ENCODE results near the gene KRTAP19-5. TPM values are rescaled to one million over a fixed set of nuclear protein-coding genes. Genes with fewer than 3 reads are reported as not detected.

The KRTAP19-5 gene
- total RNA-seq, 4 donors from 2014 or later: not detected

DNA sequence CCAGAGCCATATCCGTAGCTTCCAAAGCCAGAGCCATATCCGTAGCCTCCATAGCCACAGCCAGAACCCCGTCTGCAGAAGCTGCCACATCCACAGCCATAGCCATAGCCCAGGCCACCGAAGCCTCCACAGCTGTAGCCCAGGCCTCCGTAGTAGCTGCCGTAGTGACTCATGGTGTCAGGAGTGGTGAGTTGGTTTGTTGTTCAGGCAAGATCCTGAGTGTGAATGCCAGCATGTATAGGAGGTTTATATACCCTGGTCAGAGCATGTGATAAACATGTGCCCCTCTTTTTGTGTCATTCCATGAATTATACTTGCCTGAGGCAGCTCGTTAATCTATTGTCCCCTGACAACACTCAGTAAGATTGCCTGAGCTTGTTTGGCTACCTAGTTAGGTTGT lies 21.8 kb downstream of the KRTAP19-5 start, which contains the start of gene KRTAP19-1:
Gene KRTAP19-1, minus strand, starts transcription at position 223 of the 400 bp plus-strand sequence. Its CDS starts 50 bp downstream, at position 173.
- intact Hi-C loops (cut with DNase I): no loop called here
- H3K27ac ChIP-seq (replicated peaks in 1 of 4): no peak within 1 kb of the TSS
- 91% methylated on average over 7 of the region's 7 CpGs for WGBS
- H3K9me3 ChIP-seq: no peaks in the 10 kb centered on the region
- no peak for DNase-seq (ENCODE audit: extremely low spot score)
- H3K4me1 ChIP-seq: peaks cover 0 to 3% (median 0%) of the 10 kb centered on the region in 4 donors
- no peaks in the 10 kb centered on the region for H3K36me3 ChIP-seq
- no peak within 1 kb of the TSS for H3K4me3 ChIP-seq
- no peaks in the 10 kb centered on the region for H3K27me3 ChIP-seq
- TF ChIP-seq POLR2A (IDR thresholded peaks at IDR 0.05; ENCODE audit: low read depth) (no peak), EP300 (IDR thresholded peaks at IDR 0.05) (no peak), POLR2AphosphoS5 (IDR thresholded peaks at IDR 0.05) (no peak)
- TF ChIP-seq, protein P1, sequence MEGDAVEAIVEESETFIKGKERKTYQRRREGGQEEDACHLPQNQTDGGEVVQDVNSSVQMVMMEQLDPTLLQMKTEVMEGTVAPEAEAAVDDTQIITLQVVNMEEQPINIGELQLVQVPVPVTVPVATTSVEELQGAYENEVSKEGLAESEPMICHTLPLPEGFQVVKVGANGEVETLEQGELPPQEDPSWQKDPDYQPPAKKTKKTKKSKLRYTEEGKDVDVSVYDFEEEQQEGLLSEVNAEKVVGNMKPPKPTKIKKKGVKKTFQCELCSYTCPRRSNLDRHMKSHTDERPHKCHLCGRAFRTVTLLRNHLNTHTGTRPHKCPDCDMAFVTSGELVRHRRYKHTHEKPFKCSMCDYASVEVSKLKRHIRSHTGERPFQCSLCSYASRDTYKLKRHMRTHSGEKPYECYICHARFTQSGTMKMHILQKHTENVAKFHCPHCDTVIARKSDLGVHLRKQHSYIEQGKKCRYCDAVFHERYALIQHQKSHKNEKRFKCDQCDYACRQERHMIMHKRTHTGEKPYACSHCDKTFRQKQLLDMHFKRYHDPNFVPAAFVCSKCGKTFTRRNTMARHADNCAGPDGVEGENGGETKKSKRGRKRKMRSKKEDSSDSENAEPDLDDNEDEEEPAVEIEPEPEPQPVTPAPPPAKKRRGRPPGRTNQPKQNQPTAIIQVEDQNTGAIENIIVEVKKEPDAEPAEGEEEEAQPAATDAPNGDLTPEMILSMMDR (IDR thresholded peaks at IDR 0.05): no peak

DNA sequence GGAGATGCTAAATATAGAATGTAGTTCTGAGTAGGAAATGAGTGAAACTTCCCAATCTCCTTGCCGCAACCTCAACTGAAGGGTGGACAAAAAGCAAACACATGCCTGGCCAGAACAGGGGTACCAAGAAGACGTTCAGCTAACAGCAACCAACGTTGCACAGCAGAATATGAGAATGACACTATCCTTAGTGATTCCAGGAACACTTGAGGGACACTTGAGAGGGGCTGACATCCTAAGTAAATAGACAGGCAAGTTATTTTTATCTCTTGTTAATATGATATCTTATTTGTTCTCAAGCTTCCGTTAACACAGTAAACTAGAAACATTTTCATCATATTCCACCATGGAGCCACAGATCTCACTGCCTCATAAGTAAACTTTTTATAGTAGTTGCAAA lies 22.7 kb downstream of the KRTAP19-5 start:
- intact Hi-C loops (cut with DNase I): no loop called here

DNA sequence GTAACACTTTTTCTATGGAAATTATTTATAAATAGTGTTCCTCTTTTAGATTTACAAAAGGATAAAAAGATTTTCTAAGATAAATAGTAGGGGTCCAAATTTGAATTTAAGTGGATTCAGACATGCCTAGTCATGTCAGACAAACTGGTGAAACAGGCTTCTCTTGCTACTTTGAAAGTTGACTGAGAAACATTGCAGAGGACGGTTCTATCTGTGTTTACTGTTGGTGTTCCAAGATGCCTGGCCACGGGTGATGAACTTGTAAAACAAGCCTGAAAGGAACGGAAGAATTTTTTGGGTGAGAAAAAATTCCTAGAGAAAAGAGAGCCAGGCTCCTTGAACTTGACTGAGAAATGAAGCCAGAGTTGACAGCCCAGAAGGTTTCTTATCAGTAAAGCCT lies 23.9 kb downstream of the KRTAP19-5 start:
- intact Hi-C loops (cut with DNase I): no loop called here
- TF ChIP-seq EP300 (IDR thresholded peaks at IDR 0.05): no peak
- TF ChIP-seq, protein P1 (IDR thresholded peaks at IDR 0.05): no peak
- TF ChIP-seq POLR2AphosphoS5 (IDR thresholded peaks at IDR 0.05): no peak
- TF ChIP-seq POLR2A (IDR thresholded peaks at IDR 0.05; ENCODE audit: low read depth): no peak
- Histone ChIP-seq H3K27me3 (no peaks in the 10 kb centered on the region), H3K4me3 (no peak overlapping the region), H3K36me3 (no peaks in the 10 kb centered on the region), H3K4me1 (peaks cover 0 to 3% (median 0%) of the 10 kb centered on the region in 4 donors), H3K9me3 (no peaks in the 10 kb centered on the region), H3K27ac (replicated peaks in 1 of 4) (no peak overlapping the region)
- DNase-seq (ENCODE audit: extremely low spot score): no peak
- WGBS: 40% methylated on average over 3 of the region's 3 CpGs

More for the DNA sequence above, 22.7 kb downstream of the KRTAP19-5 start:
- no peak for TF ChIP-seq POLR2A (IDR thresholded peaks at IDR 0.05; ENCODE audit: low read depth)
- TF ChIP-seq, protein P1 (IDR thresholded peaks at IDR 0.05): no peak
- TF ChIP-seq EP300 (IDR thresholded peaks at IDR 0.05): no peak
- no peak for TF ChIP-seq POLR2AphosphoS5 (IDR thresholded peaks at IDR 0.05)
- Histone ChIP-seq H3K4me1 (peaks cover 0 to 3% (median 0%) of the 10 kb centered on the region in 4 donors), H3K27me3 (no peaks in the 10 kb centered on the region), H3K4me3 (no peak overlapping the region), H3K27ac (replicated peaks in 1 of 4) (no peak overlapping the region), H3K36me3 (no peaks in the 10 kb centered on the region), H3K9me3 (no peaks in the 10 kb centered on the region)
- 64% methylated on average over 4 of the region's 4 CpGs for WGBS
- DNase-seq (ENCODE audit: extremely low spot score): no peak

DNA sequence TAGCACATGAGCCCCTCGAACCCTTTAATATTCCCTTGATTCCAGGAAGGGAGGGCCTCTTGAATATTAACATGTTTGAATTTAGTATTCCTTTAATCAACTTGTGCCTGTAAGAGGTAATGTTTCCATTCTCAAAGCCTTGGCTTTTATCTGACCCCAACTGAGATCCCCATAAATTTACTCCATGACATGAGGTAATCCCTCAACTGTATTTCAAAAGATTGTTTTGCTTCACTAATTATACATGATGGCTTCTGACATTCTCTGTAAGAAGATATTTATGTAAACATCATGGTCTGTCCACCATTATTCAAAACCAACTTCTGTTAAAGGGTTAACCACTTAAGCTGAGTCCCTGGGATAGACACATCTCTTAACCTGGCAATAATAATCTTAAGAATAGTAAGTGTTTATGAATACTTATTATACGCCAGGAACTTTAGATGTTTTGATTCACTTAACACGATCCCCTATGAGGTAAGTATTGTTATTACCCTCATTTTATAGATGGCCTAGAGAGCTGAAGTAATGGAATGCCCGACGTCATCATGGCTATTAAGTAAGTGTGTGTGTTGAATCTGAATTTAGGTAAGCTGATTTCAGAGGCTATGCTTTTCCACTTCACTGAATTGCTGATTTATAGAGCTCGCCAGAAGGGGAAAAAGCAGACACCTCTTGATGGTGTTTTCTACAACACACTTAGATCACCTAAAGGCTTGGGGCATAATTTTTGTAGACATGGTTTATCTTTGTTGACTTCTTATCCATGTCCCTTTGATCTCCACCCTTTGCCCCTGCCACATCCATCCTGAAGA lies 32.8 kb downstream of the KRTAP19-5 start:
- 46% methylated on average over 6 of the region's 6 CpGs for WGBS
- H3K27ac ChIP-seq (replicated peaks in 1 of 4): no peak overlapping the region
- no peak overlapping the region for H3K4me3 ChIP-seq
- TF ChIP-seq, protein P1 (IDR thresholded peaks at IDR 0.05): no peak
- TF ChIP-seq POLR2A (IDR thresholded peaks at IDR 0.05; ENCODE audit: low read depth): no peak
- TF ChIP-seq EP300 (IDR thresholded peaks at IDR 0.05): no peak
- no peak for TF ChIP-seq POLR2AphosphoS5 (IDR thresholded peaks at IDR 0.05)
- DNase-seq (ENCODE audit: extremely low spot score): no peak
- H3K9me3 ChIP-seq: no peaks in the 10 kb centered on the region
- H3K27me3 ChIP-seq: no peaks in the 10 kb centered on the region
- no peaks in the 10 kb centered on the region for H3K4me1 ChIP-seq
- no peaks in the 10 kb centered on the region for H3K36me3 ChIP-seq
- intact Hi-C loops (cut with DNase I): no loop called here
